H1 (cell line): ENCODE data around the gene AKT1. TPM values are rescaled to one million over a fixed set of nuclear protein-coding genes. Genes with fewer than 3 reads are reported as not detected.

Source experiments
- CTCF ChIA-PET: fragments of 300-600 bp; sonication (Branson Sonifier 250); formaldehyde crosslinking; loops from one replicate; lab custom pipeline; 2021; ENCODE audit not compliant: partially characterized antibody; lab: Charles Lee
- POLR2A ChIA-PET: fragments of 300-600 bp; sonication (Branson Sonifier 250); formaldehyde crosslinking; loops from one replicate; lab custom pipeline; 2021; ENCODE audit warnings: inconsistent platforms; ENCODE audit not compliant: partially characterized antibody; lab: Charles Lee
- DNase-seq, 2 experiments: peaks; one replicate each; pipeline versions ENCODE4 v3.0.0 to v3.0.0-alpha.2; 2010 to 2022; ENCODE audit warnings: low spot score in 2 of 2, low read depth in 1 of 2, mixed read lengths in 1 of 2
- FAIRE-seq: peaks from 2 replicates; lab custom pipeline; 2011; peaks lifted over from hg19 to GRCh38; lab: Jason Lieb, UNC
- H2AFZ ChIP-seq: 2 replicates; pipeline ENCODE4 v1.8.1; 2012; ENCODE audit warnings: low read length, inconsistent platforms
- H2AK5ac ChIP-seq: 2 replicates; pipeline ENCODE4 v1.6.1; 2013; ENCODE audit warnings: low read depth, low read length
- H2BK120ac ChIP-seq: replicated peaks from 2 replicates; pipeline ENCODE3; 2013; ENCODE audit warnings: low read depth, low read length, inconsistent platforms
- H2BK12ac ChIP-seq: 2 replicates; pipeline ENCODE4 v1.6.1; 2013; ENCODE audit warnings: low read depth, low read length
- H2BK15ac ChIP-seq: 2 replicates; pipeline ENCODE4 v1.6.1; 2013; ENCODE audit warnings: low read length
- H2BK20ac ChIP-seq: 2 replicates; pipeline ENCODE4 v1.6.1; 2013; ENCODE audit warnings: low read length
- H2BK5ac ChIP-seq: 2 replicates; pipeline ENCODE4 v1.6.1; 2013; ENCODE audit warnings: low read depth, low read length
- H3K14ac ChIP-seq: 2 replicates; pipeline ENCODE4 v1.6.1; 2013; ENCODE audit warnings: inconsistent platforms; ENCODE audit not compliant: insufficient read length
- H3K18ac ChIP-seq: 2 replicates; pipeline ENCODE4 v1.6.1; 2013; ENCODE audit warnings: low read length; ENCODE audit errors: extremely low read depth
- H3K23ac ChIP-seq: 2 replicates; pipeline ENCODE4 v1.6.1; 2013; ENCODE audit warnings: inconsistent platforms; ENCODE audit not compliant: insufficient read length
- H3K23me2 ChIP-seq: 2 replicates; pipeline ENCODE4 v1.6.1; 2013; ENCODE audit warnings: low read depth, low read length
- H3K27ac ChIP-seq: 2 replicates; pipeline ENCODE4 v1.6.1; 2011; ENCODE audit warnings: low read depth, low read length, inconsistent platforms
- H3K27me3 ChIP-seq, 4 experiments: replicated peaks in 1 of 4; 1 replicate in 1 of 4; 2 replicates in 3 of 4; pipeline versions ENCODE4 v1.6.1 to v1.8.1; 2011 to 2013; ENCODE audit warnings: low read length in 3 of 4, mild to moderate bottlenecking in 3 of 4, inconsistent platforms in 2 of 4, mixed read lengths in 2 of 4, moderate library complexity in 1 of 4; ENCODE audit not compliant: control insufficient read depth in 3 of 4, insufficient read depth in 3 of 4; ENCODE audit errors: extremely low read depth in 1 of 4
- H3K36me3 ChIP-seq, 4 experiments: 2 replicates each; pipeline versions ENCODE4 v1.6.1 to v1.8.1; 2011 to 2013; ENCODE audit warnings: mild to moderate bottlenecking in 4 of 4, low read length in 3 of 4, moderate library complexity in 2 of 4, control low read depth in 1 of 4, inconsistent platforms in 1 of 4; ENCODE audit not compliant: insufficient read depth in 4 of 4, control insufficient read depth in 2 of 4
- H3K4ac ChIP-seq: replicated peaks from 2 replicates; pipeline ENCODE3; 2013; ENCODE audit warnings: low read length, low read depth, mixed read lengths, inconsistent platforms; ENCODE audit not compliant: insufficient read length
- H3K4me1 ChIP-seq, 4 experiments: replicated peaks in 1 of 4; 1 replicate in 1 of 4; 2 replicates in 3 of 4; pipeline versions ENCODE4 v1.6.1 to v1.8.1; 2011 to 2013; ENCODE audit warnings: low read length in 3 of 4, inconsistent platforms in 2 of 4, mixed read lengths in 1 of 4; ENCODE audit not compliant: insufficient read depth in 4 of 4, control insufficient read depth in 3 of 4
- H3K4me2 ChIP-seq, 2 experiments: 2 replicates each; pipeline versions ENCODE4 v1.6.1 to v1.8.1; 2011 to 2013; ENCODE audit warnings: low read depth in 2 of 2, low read length in 2 of 2, control low read depth in 1 of 2, inconsistent platforms in 1 of 2, mild to moderate bottlenecking in 1 of 2; ENCODE audit not compliant: insufficient read depth in 1 of 2
- H3K4me3 ChIP-seq, 4 experiments: fragments of 200-600, 300-600 bp in 1 of 4; sonication (generic), shearing (Covaris generic), sonication (Bioruptor Twin) in 1 of 4; 2 replicates each; pipeline versions ENCODE4 v1.5.1 to v1.8.1; 2011 to 2016; ENCODE audit warnings: low read length in 4 of 4, low read depth in 3 of 4, control low read depth in 2 of 4, inconsistent platforms in 2 of 4, mild to moderate bottlenecking in 2 of 4, mixed read lengths in 1 of 4, moderate library complexity in 1 of 4; ENCODE audit not compliant: insufficient read depth in 2 of 4; ENCODE audit errors: extremely low read depth in 1 of 4
- H3K56ac ChIP-seq: replicated peaks from 2 replicates; pipeline ENCODE3; 2013; ENCODE audit warnings: low read depth, mild to moderate bottlenecking, mixed read lengths, low read length, inconsistent platforms; ENCODE audit not compliant: insufficient read length
- H3K79me1 ChIP-seq: 2 replicates; pipeline ENCODE4 v1.6.1; 2013; ENCODE audit warnings: low read depth, low read length, control low read depth
- H3K79me2 ChIP-seq, 2 experiments: 2 replicates each; pipeline versions ENCODE4 v1.6.1 to v1.8.1; 2012 to 2013; ENCODE audit warnings: low read length in 2 of 2, mild to moderate bottlenecking in 2 of 2, inconsistent platforms in 1 of 2; ENCODE audit not compliant: insufficient read depth in 2 of 2, control insufficient read depth in 1 of 2
- H3K9ac ChIP-seq, 4 experiments: replicated peaks in 1 of 4; 1 replicate in 1 of 4; 2 replicates in 3 of 4; pipeline versions ENCODE4 v1.6.1 to v1.8.1; 2011 to 2013; ENCODE audit warnings: low read depth in 3 of 4, low read length in 3 of 4, control low read depth in 2 of 4, mild to moderate bottlenecking in 2 of 4, moderate library complexity in 2 of 4, inconsistent platforms in 1 of 4; ENCODE audit errors: extremely low read depth in 1 of 4
- H3K9me3 ChIP-seq, 2 experiments: 2 replicates each; pipeline versions ENCODE4 v1.6.1 to v1.8.1; 2012 to 2013; ENCODE audit warnings: mild to moderate bottlenecking in 2 of 2, moderate library complexity in 2 of 2, control low read depth in 1 of 2, inconsistent platforms in 1 of 2, low read depth in 1 of 2, low read length in 1 of 2, mixed read lengths in 1 of 2; ENCODE audit not compliant: insufficient read depth in 2 of 2
- H4K20me1 ChIP-seq, 2 experiments: replicated peaks in 1 of 2; 2 replicates each; pipeline versions ENCODE3 to v1.8.1; 2011 to 2013; ENCODE audit warnings: inconsistent platforms in 2 of 2, low read length in 2 of 2, mild to moderate bottlenecking in 1 of 2; ENCODE audit not compliant: insufficient read depth in 2 of 2, control insufficient read depth in 1 of 2
- H4K5ac ChIP-seq: 2 replicates; pipeline ENCODE4 v1.6.1; 2013; ENCODE audit warnings: low read length, low read depth, mixed read lengths, inconsistent platforms; ENCODE audit not compliant: insufficient read length
- H4K8ac ChIP-seq: 2 replicates; pipeline ENCODE4 v1.8.0; 2013; ENCODE audit warnings: mild to moderate bottlenecking, moderate library complexity, low read length, inconsistent platforms; ENCODE audit not compliant: insufficient read depth; ENCODE audit errors: extremely low read depth
- H4K91ac ChIP-seq: replicated peaks from 2 replicates; pipeline ENCODE3; 2013; ENCODE audit warnings: low read length, mixed read lengths, inconsistent platforms; ENCODE audit not compliant: insufficient read length
- EGR1 ChIP-seq: IDR thresholded peaks from 2 replicates; pipeline ENCODE4 v1.6.1; 2011; ENCODE audit warnings: low read depth, low read length, borderline replicate concordance
- GABPA ChIP-seq: IDR thresholded peaks from 2 replicates; pipeline ENCODE4 v1.6.1; 2011; ENCODE audit warnings: mild to moderate bottlenecking, low read length, moderate library complexity, borderline replicate concordance; ENCODE audit not compliant: insufficient read depth
- YY1 ChIP-seq: IDR thresholded peaks from 2 replicates; pipeline ENCODE4 v1.6.1; 2011; ENCODE audit warnings: low read depth, mild to moderate bottlenecking, low read length
- WGBS, 2 experiments: shearing (Covaris generic) in 1 of 2; methylation state at CpG; one replicate each; pipeline versions ENCODE4 v1.1.6 to v1.1.7; 2013 to 2015; ENCODE audit warnings: low lambda C conversion rate in 2 of 2, mixed read lengths in 2 of 2, inconsistent platforms in 1 of 2, low coverage in 1 of 2, missing lambda C conversion rate in 1 of 2; ENCODE audit not compliant: insufficient replicate concordance in 2 of 2, insufficient coverage in 1 of 2, insufficient read length in 1 of 2; ENCODE audit errors: extremely low coverage in 1 of 2, missing lambda C conversion rate in 1 of 2; 5-methylcytosine and 5-hydroxymethylcytosine counted together
- polyA plus RNA-seq, 7 experiments: library from polyadenylated mRNA; depleted of rRNA in 3 of 7; stranded (reverse) in 5 of 7; unstranded in 2 of 7; fragments of >200 nt in 5 of 7; fragments of 200-250 nt in 2 of 7; gene quantifications; 1 replicate in 5 of 7; 2 replicates in 1 of 7; 4 replicates in 1 of 7; pipeline versions ENCODE4 v1.2.1 to v1.2.3, GENCODE V29; 2011 to 2013; ENCODE audit warnings: missing spikeins in 2 of 7, mixed read lengths in 2 of 7
- total RNA-seq: library from RNA; stranded (reverse); fragmentation: NEBNext Ultra II Directional; extraction: Animal tissue kit (Norgen Biotek cat#: 25700); gene quantifications from 2 replicates; pipeline ENCODE4 v1.2.1, GENCODE V29; 2021

The AKT1 gene
- total and polyA plus RNA-seq, 2 of the 8 experiments (the other 6 are each of a cell fraction or from before 2014, with no cell fraction given), result 68.1 to 71.5 TPM

GRCh38 chr14:104797115-104798044 is 1.8 kb upstream of the AKT1 start:
- peak overlapping the region; percentile 2; the same call in 1 of the 2 replicates for H2BK5ac ChIP-seq
- no peak overlapping the region for H2AFZ ChIP-seq
- peaks cover 13 to 25% of the 10 kb centered on the region in 2 experiments for H4K20me1 ChIP-seq
- H3K9ac ChIP-seq, result no peak overlapping the region
- no peak for DNase-seq
- H3K18ac ChIP-seq, result no peak overlapping the region
- H4K5ac ChIP-seq, result no peak overlapping the region
- ChIA-PET POLR2A (interaction anchor here (2.0 to 2.3 kb wide), 3 partner anchors 29 to 44 kb away, joined by 4 to 7 read pairs (median 6); partner anchors contain the start of gene SIVA1), CTCF (interaction anchor here (0.5 to 11.1 kb wide), 8 partner anchors 23 to 76 kb away, joined by 3 to 110 read pairs (median 6); no protein-coding TSS in a partner anchor)
- no peak overlapping the region; the same call in 1 of the 2 replicates for H2AK5ac ChIP-seq
- H3K9me3 ChIP-seq, result no peaks in the 10 kb centered on the region
- TF ChIP-seq GABPA (no peak), YY1 (0 out of 2 replicates have a peak, but pooled peaks have one; percentile 31), EGR1 (0 out of 2 replicates have a peak, but pooled peaks have one; percentile 48)
- H3K4me3 ChIP-seq, result peak overlapping the region in 1 of 4 experiments; percentile 66; a peak in 1 of 8 replicates
- 0 out of 2 replicates have a peak overlapping the region, but pooled peaks have one; percentile 16 for H2BK15ac ChIP-seq
- H2BK120ac ChIP-seq, result no peak overlapping the region
- peaks cover 0 to 6% of the 10 kb centered on the region in 2 experiments; a peak in 1 of 4 replicates for H3K79me2 ChIP-seq
- H2BK20ac ChIP-seq, result no peak overlapping the region
- FAIRE-seq, result no peak
- H3K4ac ChIP-seq, result peak overlapping the region; percentile 44
- no peak overlapping the region; the same call in 1 of the 2 replicates for H4K8ac ChIP-seq
- H4K91ac ChIP-seq, result no peak overlapping the region
- H3K27me3 ChIP-seq, result peaks cover 17 to 67% (median 56%) of the 10 kb centered on the region in 4 experiments
- no peaks in the 10 kb centered on the region for H3K36me3 ChIP-seq
- H3K23ac ChIP-seq, result no peak overlapping the region
- H3K56ac ChIP-seq, result no peak overlapping the region
- H3K14ac ChIP-seq, result no peak overlapping the region
- no peak overlapping the region for H3K27ac ChIP-seq
- peaks cover 8% of the 10 kb centered on the region for H3K79me1 ChIP-seq
- H2BK12ac ChIP-seq, result peak overlapping the region; percentile 44; the same call in 1 of the 2 replicates
- WGBS, 2 experiments, result 48% methylated on average over 18 of the region's 18 CpGs; no CpG with 5 or more reads in 1 of the 2 experiments
- peaks cover 4 to 48% (median 36%) of the 10 kb centered on the region in 4 experiments for H3K4me1 ChIP-seq
- H3K23me2 ChIP-seq, result peaks cover 27% of the 10 kb centered on the region
- peak overlapping the region; percentile 40 to 88 for H3K4me2 ChIP-seq
